NCI-H748 (cell line): ENCODE measurements around the gene GGPS1.
"Not testable (repeated sequence)": the region's sequence is repeated elsewhere in the genome, so short reads cannot be mapped to it uniquely, and the experiment has no call there.

Experiments
- DNase-seq: peaks from one replicate; lab custom pipeline; 2025; ENCODE audit not compliant: unreplicated experiment; lab: John Stamatoyannopoulos, UW

GGPS1 gene

GRCh38 chr1:235328271-235329138 lies at the start of gene GGPS1:
Gene GGPS1, plus strand, starts transcription at chr1:235328570. Its CDS starts 6,695 bp downstream, at chr1:235335265.
- DNase-seq: peak; percentile 99

- no peak for DNase-seq
Observed at GRCh38 chr1:235278915-235279292, 49.5 kb upstream of the GGPS1 start.

GRCh38 chr1:235279694-235280093 lies 48.7 kb upstream of the GGPS1 start:
- no peak for DNase-seq

DNA sequence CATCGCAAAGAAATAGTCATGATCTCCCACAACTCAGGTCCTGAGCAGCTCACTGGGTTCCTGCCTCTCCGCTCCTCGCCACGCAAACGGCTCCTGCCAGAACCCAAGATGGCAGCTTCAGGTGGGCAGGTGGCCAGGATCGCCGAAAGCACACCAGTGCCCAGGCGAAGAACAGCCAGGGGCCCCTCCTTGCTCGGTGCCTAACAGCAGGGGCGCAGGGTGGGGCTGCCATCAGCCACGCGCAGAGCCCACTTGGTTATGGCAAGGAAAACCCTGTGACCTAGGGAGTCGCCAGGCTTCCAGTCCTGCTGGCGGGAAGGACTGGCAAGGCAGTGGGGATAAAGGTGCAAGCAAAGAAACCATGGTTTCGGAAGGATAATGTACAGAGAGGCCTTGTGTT lies 47.9 kb upstream of the GGPS1 start:
- no peak for DNase-seq

DNA sequence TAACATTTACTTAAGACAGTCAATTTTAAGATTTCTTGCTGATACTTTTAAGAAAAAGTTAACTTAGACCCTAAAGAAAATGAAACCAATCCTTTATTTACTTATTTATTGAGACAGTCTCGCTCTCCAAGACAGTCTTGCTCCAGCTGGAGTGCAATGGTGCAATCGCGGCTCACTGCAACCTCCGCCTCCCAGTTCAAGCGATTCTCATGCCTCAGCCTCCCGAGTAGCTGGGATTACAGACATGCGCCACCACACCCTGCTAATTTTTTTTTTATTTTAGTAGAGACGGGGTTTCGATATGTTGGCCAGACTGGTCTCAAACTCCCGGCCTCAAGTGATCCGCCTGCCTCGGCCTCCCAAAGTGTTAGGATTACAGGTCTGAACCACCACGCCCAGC lies 44.7 kb upstream of the GGPS1 start:
- DNase-seq: not testable (repeated sequence)

- no peak for DNase-seq
Observed at GRCh38 chr1:235284231-235284769, 44.1 kb upstream of the GGPS1 start.

- DNase-seq: no peak
Observed at GRCh38 chr1:235286667-235287066, 41.7 kb upstream of the GGPS1 start.

- no peak for DNase-seq
Observed at GRCh38 chr1:235287208-235287882, 41.0 kb upstream of the GGPS1 start.

GRCh38 chr1:235289859-235290739 lies 38.3 kb upstream of the GGPS1 start:
- no peak for DNase-seq

DNA sequence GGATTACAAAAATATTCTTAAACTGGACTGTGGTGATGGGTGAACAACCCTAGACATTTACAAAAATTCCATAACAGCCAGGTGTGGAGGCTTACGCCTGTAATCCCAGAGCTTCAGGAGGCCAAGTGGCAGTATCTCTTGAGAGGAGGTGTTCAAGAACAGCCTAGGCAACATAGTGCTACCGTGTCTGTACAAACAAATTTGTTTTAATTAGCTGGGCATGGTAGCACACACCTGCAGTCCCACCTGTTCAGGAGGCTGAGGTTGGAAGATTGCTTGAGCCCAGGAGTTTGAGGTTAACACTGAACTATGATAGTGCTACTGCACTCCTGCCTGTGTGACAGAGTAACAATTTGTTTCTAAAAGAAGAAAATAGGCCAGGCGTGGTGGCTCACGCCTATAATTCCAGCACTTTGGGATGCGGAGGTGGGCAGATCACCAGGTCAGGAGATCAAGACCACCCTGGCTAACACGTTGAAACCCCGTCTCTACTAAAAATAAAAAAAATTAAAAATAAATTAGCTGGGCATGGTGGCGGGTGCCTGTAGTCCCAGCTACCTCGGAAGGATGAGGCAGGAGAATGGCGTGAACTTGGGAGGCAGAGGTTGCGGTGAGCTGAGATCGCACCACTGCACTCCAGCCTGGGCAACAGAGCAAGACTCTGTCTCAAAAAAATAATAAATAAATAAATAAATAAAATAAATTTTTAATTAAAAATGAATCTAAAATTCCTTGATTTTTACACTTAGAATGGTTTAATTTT lies 37.4 kb upstream of the GGPS1 start:
- DNase-seq: peak; percentile 8

- DNase-seq: no peak
Observed at GRCh38 chr1:235291599-235292091, 36.7 kb upstream of the GGPS1 start.

GRCh38 chr1:235292790-235293189 lies 35.6 kb upstream of the GGPS1 start:
- DNase-seq: no peak

DNA sequence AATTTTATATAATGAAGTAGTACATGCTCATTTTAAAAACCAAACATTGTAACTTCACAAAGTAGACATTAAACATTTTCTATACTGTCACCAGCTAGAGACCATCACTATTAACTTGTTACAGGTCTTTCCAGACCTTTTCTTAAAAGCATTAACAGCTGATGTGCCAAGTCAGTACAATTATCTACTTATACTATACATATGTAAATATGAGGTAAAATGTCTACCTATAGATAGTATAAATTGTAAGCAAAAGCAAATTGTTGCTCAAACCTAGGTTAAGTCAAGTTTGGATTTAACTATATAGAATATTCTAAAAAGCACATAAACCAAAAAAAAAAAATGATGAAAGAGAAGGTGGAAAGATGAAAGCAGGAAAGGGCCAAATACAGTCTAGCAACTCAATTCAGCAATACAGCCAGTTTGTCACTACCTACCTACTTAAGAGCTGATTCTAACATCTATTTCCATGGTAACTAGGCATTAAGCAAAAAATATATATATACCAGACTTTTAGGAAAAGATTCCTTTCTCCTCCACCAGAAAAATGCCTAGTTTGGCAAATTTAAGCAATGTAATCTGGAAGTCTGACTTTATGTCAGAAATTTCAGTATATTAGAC lies 34.9 kb upstream of the GGPS1 start:
- no peak for DNase-seq

- no peak for DNase-seq
Observed at GRCh38 chr1:235295902-235296350, 32.4 kb upstream of the GGPS1 start.

- DNase-seq: no peak
Observed at GRCh38 chr1:235296729-235297128, 31.6 kb upstream of the GGPS1 start.

DNA sequence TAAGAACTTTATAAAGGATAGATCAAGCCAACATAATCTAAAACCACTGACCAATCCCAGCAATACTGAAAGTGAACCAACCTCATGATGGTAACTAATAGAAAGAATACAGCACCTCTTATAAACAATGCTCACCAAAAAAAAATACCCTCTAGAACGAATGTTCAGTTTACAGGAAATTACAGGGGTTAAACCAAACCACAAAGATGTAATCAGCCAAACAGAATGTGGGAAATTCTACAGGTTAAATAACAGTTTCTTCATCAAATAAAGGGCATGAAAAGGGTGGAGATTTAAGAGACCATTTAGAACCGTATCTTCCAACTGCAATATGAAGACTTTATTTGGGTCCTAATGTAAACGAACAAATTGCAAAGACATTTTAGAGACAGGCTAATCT lies 30.8 kb upstream of the GGPS1 start:
- DNase-seq: no peak

- no peak for DNase-seq
Observed at GRCh38 chr1:235298758-235299157, 29.6 kb upstream of the GGPS1 start.

- DNase-seq: no peak
Observed at GRCh38 chr1:235299169-235299858, 29.1 kb upstream of the GGPS1 start.

- no peak for DNase-seq
Observed at GRCh38 chr1:235302143-235302542, 26.2 kb upstream of the GGPS1 start.
